Natural killer cell (primary cell): ENCODE data around the gene CTIF. TPM values are rescaled to one million over a fixed set of nuclear protein-coding genes. Genes with fewer than 3 reads are reported as not detected.

Experiments used
- ATAC-seq, 3 donors: fragments of 150-1000 bp in 2 of 3; fragments of 200-7000 bp in 1 of 3; cut with Tn5 transposase; 1 replicate in 1 of 3; 2 replicates in 2 of 3; pipeline ENCODE4 v1.10.0; 2021; ENCODE audit warnings: mild to moderate bottlenecking in 2 of 3, moderate library complexity in 2 of 3
- DNase-seq, 2 donors: peaks; one replicate each; pipeline versions ENCODE4 v3.0.0 to v3.0.0-alpha.2; 2013 to 2021; ENCODE audit warnings: mixed read lengths in 1 of 2
- H3K27ac ChIP-seq: one replicate; pipeline ENCODE4 v1.5.1; 2013; ENCODE audit warnings: mild to moderate bottlenecking, low read length
- H3K27me3 ChIP-seq: one replicate; pipeline ENCODE4 v1.6.1; 2013; ENCODE audit warnings: low read length; ENCODE audit not compliant: control insufficient read depth, insufficient read depth
- H3K36me3 ChIP-seq: one replicate; pipeline ENCODE4 v1.6.1; 2013; ENCODE audit warnings: low read length; ENCODE audit not compliant: control insufficient read depth, insufficient read depth
- H3K4me1 ChIP-seq: one replicate; pipeline ENCODE4 v1.6.1; 2013; ENCODE audit warnings: low read length; ENCODE audit not compliant: control insufficient read depth, insufficient read depth
- H3K4me3 ChIP-seq: one replicate; pipeline ENCODE4 v1.5.1; 2013; ENCODE audit warnings: low read length
- H3K9me3 ChIP-seq: one replicate; pipeline ENCODE4 v1.6.1; 2013; ENCODE audit warnings: low read length; ENCODE audit not compliant: control insufficient read depth, insufficient read depth
- H3K27ac Mint-ChIP-seq, 2 donors: one replicate each; pipeline ENCODE4 v1.8.0; 2022; ENCODE audit warnings: mild to moderate bottlenecking in 2 of 2, mixed read lengths in 2 of 2, moderate library complexity in 1 of 2
- H3K27me3 Mint-ChIP-seq, 2 donors: one replicate each; pipeline ENCODE4 v1.8.0; 2022; ENCODE audit warnings: low read depth in 2 of 2, mixed read lengths in 2 of 2
- H3K36me3 Mint-ChIP-seq: one replicate; pipeline ENCODE4 v1.8.0; 2022; ENCODE audit warnings: mixed read lengths
- H3K4me1 Mint-ChIP-seq, 2 donors: one replicate each; pipeline ENCODE4 v1.8.0; 2022; ENCODE audit warnings: mixed read lengths in 2 of 2
- H3K4me3 Mint-ChIP-seq: one replicate; pipeline ENCODE4 v1.8.0; 2022; ENCODE audit warnings: mild to moderate bottlenecking, moderate library complexity, mixed read lengths
- H3K9me3 Mint-ChIP-seq, 2 donors: one replicate each; pipeline ENCODE4 v1.8.0; 2022; ENCODE audit warnings: mixed read lengths in 2 of 2
- CTCF ChIP-seq: fragments of 200-600 bp; IDR thresholded peaks from one replicate; pipeline ENCODE4 v1.8.0; 2022; ENCODE audit warnings: antibody characterized with exemption
- WGBS: methylation state at CpG from one replicate; pipeline ENCODE4 v1.1.7; 2013; ENCODE audit warnings: missing lambda C conversion rate; ENCODE audit not compliant: insufficient coverage; 5-methylcytosine and 5-hydroxymethylcytosine counted together
- intact Hi-C: fragments of 100-400 bp; cut with micrococcal nuclease; formaldehyde crosslinking; loops from one replicate; pipeline ENCODE4 v1.14.2; 2022
- total RNA-seq, 4 donors: library from RNA; stranded (reverse); fragments of 120-200 nt in 1 of 4; gene quantifications; one replicate each; pipeline versions ENCODE4 v1.2.3 to v1.2.4, GENCODE V29; 2013 to 2022

The CTIF gene
- total RNA-seq, 3 donors from 2014 or later (not counting 1 experiment from before 2014, with no cell fraction given), result 6.9 to 10.2 (median 8.2) TPM

GRCh38 chr18:48871391-48872166, 332.7 kb downstream of the CTIF start:
- H3K27ac Mint-ChIP-seq, result peak overlapping the region; percentile 51 to 83
- no peak for DNase-seq
- no peaks in the 10 kb centered on the region for H3K36me3 Mint-ChIP-seq

GRCh38 chr18:48872234-48873145, 333.7 kb downstream of the CTIF start:
- intact Hi-C loops, result no loop called here
- ATAC-seq, result no peak
- no peak for TF ChIP-seq CTCF
- Histone ChIP-seq H3K9me3 (no peaks in the 10 kb centered on the region), H3K27ac (no peak overlapping the region), H3K4me1 (peaks cover 45% of the 10 kb centered on the region), H3K36me3 (no peaks in the 10 kb centered on the region), H3K27me3 (no peaks in the 10 kb centered on the region), H3K4me3 (no peak overlapping the region)
- Mint-ChIP-seq H3K27me3 (no peaks in the 10 kb centered on the region), H3K4me1 (peaks cover 28 to 39% of the 10 kb centered on the region in 2 donors), H3K4me3 (no peak overlapping the region), H3K27ac (peak overlapping the region; percentile 51 to 83), H3K36me3 (no peaks in the 10 kb centered on the region), H3K9me3 (no peaks in the 10 kb centered on the region)
- 89% methylated on average over 20 of the region's 20 CpGs for WGBS
- DNase-seq, result no peak

More at GRCh38 chr18:48871391-48872166, 332.7 kb downstream of the CTIF start:
- Mint-ChIP-seq H3K4me1 (peaks cover 28 to 44% of the 10 kb centered on the region in 2 donors), H3K4me3 (no peak overlapping the region), H3K27me3 (no peaks in the 10 kb centered on the region), H3K9me3 (no peaks in the 10 kb centered on the region)
- no peak for ATAC-seq
- intact Hi-C loops, result no loop called here
- no peaks in the 10 kb centered on the region for H3K27me3 ChIP-seq
- no peak overlapping the region for H3K27ac ChIP-seq
- no peaks in the 10 kb centered on the region for H3K9me3 ChIP-seq
- H3K4me3 ChIP-seq, result no peak overlapping the region
- no peaks in the 10 kb centered on the region for H3K36me3 ChIP-seq
- no peak for TF ChIP-seq CTCF
- WGBS, result 91% methylated on average over 23 of the region's 23 CpGs
- peaks cover 54% of the 10 kb centered on the region for H3K4me1 ChIP-seq

GRCh38 chr18:48874233-48874632, 335.4 kb downstream of the CTIF start:
- peaks cover 19 to 29% of the 10 kb centered on the region in 2 donors for H3K4me1 Mint-ChIP-seq

More at GRCh38 chr18:48874233-48874632, 335.4 kb downstream of the CTIF start:
- TF ChIP-seq CTCF, result no peak
- Histone ChIP-seq H3K36me3 (no peaks in the 10 kb centered on the region), H3K9me3 (no peaks in the 10 kb centered on the region), H3K4me1 (peaks cover 28% of the 10 kb centered on the region), H3K27me3 (no peaks in the 10 kb centered on the region), H3K4me3 (no peak overlapping the region), H3K27ac (no peak overlapping the region)
- H3K9me3 Mint-ChIP-seq, result no peaks in the 10 kb centered on the region
- WGBS, result 91% methylated on average over 5 of the region's 5 CpGs
- peak overlapping the region in 1 of 2 donors; percentile 22 for H3K27ac Mint-ChIP-seq
- DNase-seq, result no peak
- H3K36me3 Mint-ChIP-seq, result no peaks in the 10 kb centered on the region
- intact Hi-C loops, result no loop called here
- peaks cover 0 to 3% of the 10 kb centered on the region in 2 donors for H3K27me3 Mint-ChIP-seq
- no peak overlapping the region for H3K4me3 Mint-ChIP-seq
- no peak for ATAC-seq
